H9 (cell line): ENCODE measurements around the gene LRRC8C. TPM values are rescaled to one million over a fixed set of nuclear protein-coding genes. Genes with fewer than 3 reads are reported as not detected.

Experiments used
- DNase-seq: peaks from one replicate; pipeline ENCODE4 v3.0.0-alpha.2; 2017
- H2AFZ ChIP-seq: one replicate; pipeline ENCODE4 v1.6.1; 2013; ENCODE audit warnings: mild to moderate bottlenecking, low read length, control low read depth, moderate library complexity
- H2AK5ac ChIP-seq: 2 replicates; pipeline ENCODE4 v1.6.1; 2013; ENCODE audit warnings: low read length, control low read depth, mixed read lengths; ENCODE audit not compliant: insufficient read length
- H2BK120ac ChIP-seq: one replicate; pipeline ENCODE4 v1.6.1; 2013; ENCODE audit warnings: low read depth, mild to moderate bottlenecking, low read length, control low read depth, inconsistent platforms; ENCODE audit not compliant: poor library complexity, severe bottlenecking
- H2BK12ac ChIP-seq: 2 replicates; pipeline ENCODE4 v1.6.1; 2013; ENCODE audit warnings: low read length, control low read depth, mixed read lengths, low read depth; ENCODE audit not compliant: insufficient read length
- H2BK15ac ChIP-seq: 2 replicates; pipeline ENCODE4 v1.6.1; 2013; ENCODE audit warnings: low read depth, low read length, control low read depth
- H2BK20ac ChIP-seq: one replicate; pipeline ENCODE4 v1.6.1; 2013; ENCODE audit warnings: low read depth, mild to moderate bottlenecking, low read length, control low read depth, inconsistent platforms; ENCODE audit not compliant: poor library complexity, severe bottlenecking
- H2BK5ac ChIP-seq: 2 replicates; pipeline ENCODE4 v1.6.1; 2013; ENCODE audit warnings: low read length, control low read depth, mixed read lengths; ENCODE audit not compliant: insufficient read length
- H3K14ac ChIP-seq: 2 replicates; pipeline ENCODE4 v1.6.1; 2013; ENCODE audit warnings: low read length, control low read depth; ENCODE audit not compliant: insufficient read depth
- H3K18ac ChIP-seq: 2 replicates; pipeline ENCODE4 v1.6.1; 2013; ENCODE audit warnings: low read depth, mild to moderate bottlenecking, mixed read lengths, low read length, control low read depth; ENCODE audit not compliant: insufficient read length
- H3K23ac ChIP-seq: 2 replicates; pipeline ENCODE4 v1.6.1; 2013; ENCODE audit warnings: low read length, control low read depth, mixed read lengths, low read depth; ENCODE audit not compliant: insufficient read length
- H3K23me2 ChIP-seq: 2 replicates; pipeline ENCODE4 v1.6.1; 2013; ENCODE audit warnings: low read depth, mild to moderate bottlenecking, mixed read lengths, low read length, control low read depth; ENCODE audit not compliant: insufficient read length, poor library complexity, severe bottlenecking
- H3K27ac ChIP-seq: 2 replicates; pipeline ENCODE4 v1.5.1; 2013; ENCODE audit warnings: low read length, control low read depth, mixed read lengths, low read depth; ENCODE audit not compliant: insufficient read length
- H3K27me3 ChIP-seq: 2 replicates; pipeline ENCODE4 v1.6.1; 2013; ENCODE audit warnings: low read length, control low read depth, inconsistent platforms; ENCODE audit not compliant: insufficient read depth
- H3K4ac ChIP-seq: 2 replicates; pipeline ENCODE4 v1.6.1; 2013; ENCODE audit warnings: low read depth, mild to moderate bottlenecking, control low read depth, inconsistent platforms, low read length, moderate library complexity
- H3K4me1 ChIP-seq: 2 replicates; pipeline ENCODE4 v1.6.1; 2013; ENCODE audit warnings: low read length, control low read depth, inconsistent platforms; ENCODE audit not compliant: insufficient read depth
- H3K4me2 ChIP-seq: 2 replicates; pipeline ENCODE4 v1.6.1; 2013; ENCODE audit warnings: low read length, control low read depth, mixed read lengths; ENCODE audit not compliant: insufficient read length, insufficient read depth
- H3K56ac ChIP-seq: 2 replicates; pipeline ENCODE4 v1.6.1; 2013; ENCODE audit warnings: low read depth, mild to moderate bottlenecking, mixed read lengths, low read length, control low read depth; ENCODE audit not compliant: insufficient read length
- H3K79me1 ChIP-seq: 2 replicates; pipeline ENCODE4 v1.6.1; 2013; ENCODE audit warnings: low read depth, mild to moderate bottlenecking, moderate library complexity, low read length, control low read depth, inconsistent platforms; ENCODE audit not compliant: insufficient read depth, poor library complexity, severe bottlenecking
- H3K79me2 ChIP-seq: 2 replicates; pipeline ENCODE4 v1.6.1; 2013; ENCODE audit warnings: low read length, control low read depth, inconsistent platforms; ENCODE audit not compliant: insufficient read depth
- H3K9ac ChIP-seq: 2 replicates; pipeline ENCODE4 v1.6.1; 2013; ENCODE audit warnings: low read length, control low read depth, mixed read lengths; ENCODE audit not compliant: insufficient read length; ENCODE audit errors: extremely low read depth
- H3K9me3 ChIP-seq: one replicate; pipeline ENCODE4 v1.6.1; 2013; ENCODE audit warnings: low read depth, low read length, inconsistent platforms; ENCODE audit not compliant: control insufficient read depth
- H3T11ph ChIP-seq: one replicate; pipeline ENCODE4 v1.6.1; 2013; ENCODE audit warnings: mild to moderate bottlenecking, low read length, control low read depth, inconsistent platforms
- H4K20me1 ChIP-seq: one replicate; pipeline ENCODE4 v1.6.1; 2013; ENCODE audit not compliant: control insufficient read depth, insufficient read length, insufficient read depth
- H4K5ac ChIP-seq: 2 replicates; pipeline ENCODE4 v1.6.1; 2013; ENCODE audit warnings: low read depth, mild to moderate bottlenecking, mixed read lengths, low read length, control low read depth; ENCODE audit not compliant: insufficient read length
- H4K8ac ChIP-seq: replicated peaks from 2 replicates; pipeline ENCODE4 v1.6.1; 2013; ENCODE audit warnings: low read length, control low read depth, mixed read lengths, low read depth; ENCODE audit not compliant: insufficient read length
- H4K91ac ChIP-seq: 2 replicates; pipeline ENCODE4 v1.6.1; 2013; ENCODE audit warnings: low read depth, mild to moderate bottlenecking, moderate library complexity, mixed read lengths, low read length, control low read depth; ENCODE audit not compliant: insufficient read length
- H3K27ac Mint-ChIP-seq, 3 experiments: 2 replicates in 2 of 3; 3 replicates in 1 of 3; pipeline ENCODE4 v1.8.0; 2020 to 2021; ENCODE audit warnings: mixed read lengths in 3 of 3, mild to moderate bottlenecking in 1 of 3, moderate library complexity in 1 of 3
- H3K27me3 Mint-ChIP-seq: 2 replicates; pipeline ENCODE4 v1.8.0; 2021; ENCODE audit warnings: low read depth, mild to moderate bottlenecking, moderate library complexity, mixed read lengths
- H3K36me3 Mint-ChIP-seq, 3 experiments: 2 replicates in 2 of 3; 3 replicates in 1 of 3; pipeline ENCODE4 v1.8.0; 2020 to 2021; ENCODE audit warnings: low read depth in 3 of 3, mixed read lengths in 3 of 3; ENCODE audit not compliant: insufficient read depth in 1 of 3
- H3K4me1 Mint-ChIP-seq, 2 experiments: 2 replicates each; pipeline ENCODE4 v1.8.0; 2020; ENCODE audit warnings: mixed read lengths in 2 of 2
- H3K4me3 Mint-ChIP-seq, 2 experiments: 2 replicates in 1 of 2; 3 replicates in 1 of 2; pipeline ENCODE4 v1.8.0; 2020 to 2021; ENCODE audit warnings: mild to moderate bottlenecking in 2 of 2, mixed read lengths in 2 of 2, moderate library complexity in 1 of 2
- H3K9me3 Mint-ChIP-seq, 2 experiments: 2 replicates in 1 of 2; 3 replicates in 1 of 2; pipeline ENCODE4 v1.8.0; 2020; ENCODE audit warnings: mild to moderate bottlenecking in 2 of 2, mixed read lengths in 2 of 2, moderate library complexity in 1 of 2
- CTCF ChIP-seq: fragments of 200-600 bp; sonication (generic); conservative IDR thresholded peaks from 3 replicates; pipeline ENCODE4 v1.8.0; 2021; ENCODE audit warnings: antibody characterized with exemption, mild to moderate bottlenecking
- WGBS: extraction: QIAGEN DNeasy Blood & Tissue Kit; methylation state at CpG from one replicate; pipeline ENCODE4 v1.1.7; 2013; ENCODE audit warnings: missing lambda C conversion rate, low lambda C conversion rate, mixed read lengths; ENCODE audit not compliant: insufficient read length; ENCODE audit errors: extremely low coverage; 5-methylcytosine and 5-hydroxymethylcytosine counted together
- total RNA-seq: library from RNA; stranded (reverse); gene quantifications from 2 replicates; pipeline ENCODE4 v1.2.1, GENCODE V29; 2021

Gene LRRC8C
- total RNA-seq, 1 experiment from 2014 or later: 1.9 TPM

- H3K18ac ChIP-seq: no peak overlapping the region
- no peak overlapping the region for H2BK20ac ChIP-seq
- H4K5ac ChIP-seq: no peak overlapping the region
- no peak for DNase-seq
- H4K91ac ChIP-seq: no peak overlapping the region
- peaks cover 5% of the 10 kb centered on the region; the same call in 1 of the 2 replicates for H3K27me3 ChIP-seq
- no peak overlapping the region for H3K27ac Mint-ChIP-seq
- H3K9me3 ChIP-seq: no peaks in the 10 kb centered on the region
- no peak overlapping the region for H2BK120ac ChIP-seq
- H2AFZ ChIP-seq: no peak overlapping the region
- H3K56ac ChIP-seq: no peak overlapping the region
- no CpG with 5 or more reads among the region's 6 CpGs for WGBS
- H3K79me1 ChIP-seq: no peaks in the 10 kb centered on the region
- H3K14ac ChIP-seq: no peak overlapping the region
- H3K4me2 ChIP-seq: no peak overlapping the region
- no peak overlapping the region for H3K27ac ChIP-seq
- H3T11ph ChIP-seq: no peak overlapping the region
- H2BK12ac ChIP-seq: no peak overlapping the region
- no peaks in the 10 kb centered on the region for H3K9me3 Mint-ChIP-seq
- H3K9ac ChIP-seq: no peak overlapping the region
- H3K23ac ChIP-seq: no peak overlapping the region
- H3K79me2 ChIP-seq: no peaks in the 10 kb centered on the region
- no peak overlapping the region for H2AK5ac ChIP-seq
- peaks cover 22% of the 10 kb centered on the region for H3K23me2 ChIP-seq
- H4K8ac ChIP-seq: no peak overlapping the region
- H2BK15ac ChIP-seq: no peak overlapping the region
- no peak for TF ChIP-seq CTCF
- H4K20me1 ChIP-seq: no peaks in the 10 kb centered on the region
- no peak overlapping the region for H3K4me3 Mint-ChIP-seq
- no peak overlapping the region for H3K4ac ChIP-seq
- H3K4me1 ChIP-seq: no peaks in the 10 kb centered on the region
- H3K4me1 Mint-ChIP-seq: peaks cover 17 to 19% of the 10 kb centered on the region in 2 experiments
- no peak overlapping the region for H2BK5ac ChIP-seq
- peaks cover 31% of the 10 kb centered on the region for H3K27me3 Mint-ChIP-seq
- H3K36me3 Mint-ChIP-seq: no peaks in the 10 kb centered on the region
Observed at GRCh38 chr1:89635825-89636815, 3.2 kb downstream of the LRRC8C start.
